MM.1S (cell line): ENCODE measurements around the gene COL5A1.

Experiments
- EZH2 ChIP-seq: fragments of 300-600 bp; sonication (generic); optimal IDR thresholded peaks from 2 replicates; pipeline ENCODE3; 2017; ENCODE audit warnings: low read depth, mild to moderate bottlenecking, antibody characterized with exemption, low read length, mixed read lengths
- TF ChIP-seq, protein P1 (sequence below): fragments of 300-600 bp; sonication (generic); IDR thresholded peaks from 2 replicates; pipeline ENCODE4 v1.5.1; 2016; ENCODE audit warnings: antibody characterized with exemption, low read length, mixed read lengths

DNA sequence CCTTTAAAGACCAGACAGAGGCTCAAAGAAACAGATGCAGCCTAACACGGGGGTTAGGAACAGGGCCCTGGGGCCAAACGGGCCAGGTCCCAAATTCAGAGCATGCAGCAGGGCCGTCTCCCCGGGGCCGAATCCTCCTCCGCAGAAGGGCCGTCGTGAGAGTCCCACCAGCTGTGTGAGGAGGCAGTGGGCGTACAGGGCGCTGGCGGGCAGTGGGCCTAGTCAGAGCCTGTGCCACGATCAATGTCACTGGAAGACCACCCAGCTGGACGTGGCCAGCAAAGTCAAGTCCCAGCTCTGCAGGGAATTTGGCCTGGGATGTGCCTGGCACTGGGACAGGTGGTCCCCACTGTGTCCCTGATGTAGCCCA is 223.2 kb downstream of the COL5A1 start:
- TF ChIP-seq, protein P1, sequence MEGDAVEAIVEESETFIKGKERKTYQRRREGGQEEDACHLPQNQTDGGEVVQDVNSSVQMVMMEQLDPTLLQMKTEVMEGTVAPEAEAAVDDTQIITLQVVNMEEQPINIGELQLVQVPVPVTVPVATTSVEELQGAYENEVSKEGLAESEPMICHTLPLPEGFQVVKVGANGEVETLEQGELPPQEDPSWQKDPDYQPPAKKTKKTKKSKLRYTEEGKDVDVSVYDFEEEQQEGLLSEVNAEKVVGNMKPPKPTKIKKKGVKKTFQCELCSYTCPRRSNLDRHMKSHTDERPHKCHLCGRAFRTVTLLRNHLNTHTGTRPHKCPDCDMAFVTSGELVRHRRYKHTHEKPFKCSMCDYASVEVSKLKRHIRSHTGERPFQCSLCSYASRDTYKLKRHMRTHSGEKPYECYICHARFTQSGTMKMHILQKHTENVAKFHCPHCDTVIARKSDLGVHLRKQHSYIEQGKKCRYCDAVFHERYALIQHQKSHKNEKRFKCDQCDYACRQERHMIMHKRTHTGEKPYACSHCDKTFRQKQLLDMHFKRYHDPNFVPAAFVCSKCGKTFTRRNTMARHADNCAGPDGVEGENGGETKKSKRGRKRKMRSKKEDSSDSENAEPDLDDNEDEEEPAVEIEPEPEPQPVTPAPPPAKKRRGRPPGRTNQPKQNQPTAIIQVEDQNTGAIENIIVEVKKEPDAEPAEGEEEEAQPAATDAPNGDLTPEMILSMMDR = no peak
- TF ChIP-seq EZH2 = no peak
